ENCODE data around the gene CLN6. TPM values are rescaled to one million over a fixed set of nuclear protein-coding genes. Genes with fewer than 3 reads are reported as not detected.
A peak's percentile ranks its signal among the peaks of the same experiment; 100 is the strongest.

The CLN6 gene
- total and polyA plus RNA-seq, 9 of the 15 experiments (the other 6 are each of a cell fraction or from before 2014, with no cell fraction given): 0.71 to 53.3 (median 39.3) TPM

DNA sequence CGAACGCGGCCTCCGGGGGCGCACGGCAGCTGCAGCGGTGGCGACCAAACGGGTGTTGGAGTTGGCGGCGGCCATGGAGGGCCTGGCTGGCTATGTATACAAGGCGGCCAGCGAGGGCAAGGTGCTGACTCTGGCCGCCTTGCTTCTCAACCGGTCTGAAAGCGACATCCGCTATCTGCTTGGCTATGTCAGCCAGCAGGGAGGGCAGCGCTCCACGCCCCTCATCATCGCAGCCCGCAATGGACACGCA is 48.7 kb upstream of the CLN6 start (continued):
- TF ChIP-seq FOXK2 (conservative IDR thresholded peaks at IDR 0.05 in 1 of 2, IDR thresholded peaks at IDR 0.05 in 1 of 2; ENCODE audit: low read depth in 2 of 2) (peak; percentile 25 to 62; a peak in 2 of 4 replicates), NCOA4 (IDR thresholded peaks at IDR 0.05; ENCODE audit: partially characterized antibody) (no peak), ZNF3 (CRISPR knock-in tag; IDR thresholded peaks at IDR 0.05) (no peak), FOXA3 (CRISPR knock-in tag; conservative IDR thresholded peaks at IDR 0.05 in 1 of 2, IDR thresholded peaks at IDR 0.05 in 1 of 2) (0 out of 4 replicates have a peak, but pooled peaks of 1 of the 2 experiments have one; percentile 26), SMARCA5 (IDR thresholded peaks at IDR 0.05) (no peak)
- TF ChIP-seq, protein P1, sequence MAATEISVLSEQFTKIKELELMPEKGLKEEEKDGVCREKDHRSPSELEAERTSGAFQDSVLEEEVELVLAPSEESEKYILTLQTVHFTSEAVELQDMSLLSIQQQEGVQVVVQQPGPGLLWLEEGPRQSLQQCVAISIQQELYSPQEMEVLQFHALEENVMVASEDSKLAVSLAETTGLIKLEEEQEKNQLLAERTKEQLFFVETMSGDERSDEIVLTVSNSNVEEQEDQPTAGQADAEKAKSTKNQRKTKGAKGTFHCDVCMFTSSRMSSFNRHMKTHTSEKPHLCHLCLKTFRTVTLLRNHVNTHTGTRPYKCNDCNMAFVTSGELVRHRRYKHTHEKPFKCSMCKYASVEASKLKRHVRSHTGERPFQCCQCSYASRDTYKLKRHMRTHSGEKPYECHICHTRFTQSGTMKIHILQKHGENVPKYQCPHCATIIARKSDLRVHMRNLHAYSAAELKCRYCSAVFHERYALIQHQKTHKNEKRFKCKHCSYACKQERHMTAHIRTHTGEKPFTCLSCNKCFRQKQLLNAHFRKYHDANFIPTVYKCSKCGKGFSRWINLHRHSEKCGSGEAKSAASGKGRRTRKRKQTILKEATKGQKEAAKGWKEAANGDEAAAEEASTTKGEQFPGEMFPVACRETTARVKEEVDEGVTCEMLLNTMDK (IDR thresholded peaks at IDR 0.05; ENCODE audit: borderline replicate concordance, insufficient read depth, low read depth, low read length, poor library complexity, severe bottlenecking): peak; percentile 50
- TF ChIP-seq, protein P2, sequence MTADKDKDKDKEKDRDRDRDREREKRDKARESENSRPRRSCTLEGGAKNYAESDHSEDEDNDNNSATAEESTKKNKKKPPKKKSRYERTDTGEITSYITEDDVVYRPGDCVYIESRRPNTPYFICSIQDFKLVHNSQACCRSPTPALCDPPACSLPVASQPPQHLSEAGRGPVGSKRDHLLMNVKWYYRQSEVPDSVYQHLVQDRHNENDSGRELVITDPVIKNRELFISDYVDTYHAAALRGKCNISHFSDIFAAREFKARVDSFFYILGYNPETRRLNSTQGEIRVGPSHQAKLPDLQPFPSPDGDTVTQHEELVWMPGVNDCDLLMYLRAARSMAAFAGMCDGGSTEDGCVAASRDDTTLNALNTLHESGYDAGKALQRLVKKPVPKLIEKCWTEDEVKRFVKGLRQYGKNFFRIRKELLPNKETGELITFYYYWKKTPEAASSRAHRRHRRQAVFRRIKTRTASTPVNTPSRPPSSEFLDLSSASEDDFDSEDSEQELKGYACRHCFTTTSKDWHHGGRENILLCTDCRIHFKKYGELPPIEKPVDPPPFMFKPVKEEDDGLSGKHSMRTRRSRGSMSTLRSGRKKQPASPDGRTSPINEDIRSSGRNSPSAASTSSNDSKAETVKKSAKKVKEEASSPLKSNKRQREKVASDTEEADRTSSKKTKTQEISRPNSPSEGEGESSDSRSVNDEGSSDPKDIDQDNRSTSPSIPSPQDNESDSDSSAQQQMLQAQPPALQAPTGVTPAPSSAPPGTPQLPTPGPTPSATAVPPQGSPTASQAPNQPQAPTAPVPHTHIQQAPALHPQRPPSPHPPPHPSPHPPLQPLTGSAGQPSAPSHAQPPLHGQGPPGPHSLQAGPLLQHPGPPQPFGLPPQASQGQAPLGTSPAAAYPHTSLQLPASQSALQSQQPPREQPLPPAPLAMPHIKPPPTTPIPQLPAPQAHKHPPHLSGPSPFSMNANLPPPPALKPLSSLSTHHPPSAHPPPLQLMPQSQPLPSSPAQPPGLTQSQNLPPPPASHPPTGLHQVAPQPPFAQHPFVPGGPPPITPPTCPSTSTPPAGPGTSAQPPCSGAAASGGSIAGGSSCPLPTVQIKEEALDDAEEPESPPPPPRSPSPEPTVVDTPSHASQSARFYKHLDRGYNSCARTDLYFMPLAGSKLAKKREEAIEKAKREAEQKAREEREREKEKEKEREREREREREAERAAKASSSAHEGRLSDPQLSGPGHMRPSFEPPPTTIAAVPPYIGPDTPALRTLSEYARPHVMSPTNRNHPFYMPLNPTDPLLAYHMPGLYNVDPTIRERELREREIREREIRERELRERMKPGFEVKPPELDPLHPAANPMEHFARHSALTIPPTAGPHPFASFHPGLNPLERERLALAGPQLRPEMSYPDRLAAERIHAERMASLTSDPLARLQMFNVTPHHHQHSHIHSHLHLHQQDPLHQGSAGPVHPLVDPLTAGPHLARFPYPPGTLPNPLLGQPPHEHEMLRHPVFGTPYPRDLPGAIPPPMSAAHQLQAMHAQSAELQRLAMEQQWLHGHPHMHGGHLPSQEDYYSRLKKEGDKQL (CRISPR knock-in tag; IDR thresholded peaks at IDR 0.05; ENCODE audit: borderline replicate concordance): 0 out of 2 replicates have a peak, but pooled peaks have one; percentile 53
- TF ChIP-seq, protein P3, sequence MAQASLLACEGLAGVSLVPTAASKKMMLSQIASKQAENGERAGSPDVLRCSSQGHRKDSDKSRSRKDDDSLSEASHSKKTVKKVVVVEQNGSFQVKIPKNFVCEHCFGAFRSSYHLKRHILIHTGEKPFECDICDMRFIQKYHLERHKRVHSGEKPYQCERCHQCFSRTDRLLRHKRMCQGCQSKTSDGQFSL (CRISPR knock-in tag; IDR thresholded peaks at IDR 0.05): peak; percentile 53; the same call in 1 of the 2 replicates
- TF ChIP-seq, protein P3 (tag; IDR thresholded peaks at IDR 0.05): no peak
- TF ChIP-seq, protein P4, sequence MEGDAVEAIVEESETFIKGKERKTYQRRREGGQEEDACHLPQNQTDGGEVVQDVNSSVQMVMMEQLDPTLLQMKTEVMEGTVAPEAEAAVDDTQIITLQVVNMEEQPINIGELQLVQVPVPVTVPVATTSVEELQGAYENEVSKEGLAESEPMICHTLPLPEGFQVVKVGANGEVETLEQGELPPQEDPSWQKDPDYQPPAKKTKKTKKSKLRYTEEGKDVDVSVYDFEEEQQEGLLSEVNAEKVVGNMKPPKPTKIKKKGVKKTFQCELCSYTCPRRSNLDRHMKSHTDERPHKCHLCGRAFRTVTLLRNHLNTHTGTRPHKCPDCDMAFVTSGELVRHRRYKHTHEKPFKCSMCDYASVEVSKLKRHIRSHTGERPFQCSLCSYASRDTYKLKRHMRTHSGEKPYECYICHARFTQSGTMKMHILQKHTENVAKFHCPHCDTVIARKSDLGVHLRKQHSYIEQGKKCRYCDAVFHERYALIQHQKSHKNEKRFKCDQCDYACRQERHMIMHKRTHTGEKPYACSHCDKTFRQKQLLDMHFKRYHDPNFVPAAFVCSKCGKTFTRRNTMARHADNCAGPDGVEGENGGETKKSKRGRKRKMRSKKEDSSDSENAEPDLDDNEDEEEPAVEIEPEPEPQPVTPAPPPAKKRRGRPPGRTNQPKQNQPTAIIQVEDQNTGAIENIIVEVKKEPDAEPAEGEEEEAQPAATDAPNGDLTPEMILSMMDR (IDR thresholded peaks at IDR 0.05 in 2 of 3, conservative IDR thresholded peaks at IDR 0.05 in 1 of 3; ENCODE audit: insufficient read depth in 2 of 3, low read depth in 1 of 3, low read length in 3 of 3): peak; percentile 48 to 67 (median 52)
